Activated CD4-positive, CD25-positive, alpha-beta regulatory T cell treated with anti-CD3 and anti-CD28 coated beads, Interleukin-2, amount 50 U/mL, for 72 hours (primary cell): Measurements from ENCODE around the gene MAP3K6.
"Not testable (repeated sequence)": the region's sequence is repeated elsewhere in the genome, so short reads cannot be mapped to it uniquely, and the experiment has no call there.

Experiments
- DNase-seq: peaks from one replicate; pipeline ENCODE4 v3.0.0; 2021

MAP3K6 gene

DNA sequence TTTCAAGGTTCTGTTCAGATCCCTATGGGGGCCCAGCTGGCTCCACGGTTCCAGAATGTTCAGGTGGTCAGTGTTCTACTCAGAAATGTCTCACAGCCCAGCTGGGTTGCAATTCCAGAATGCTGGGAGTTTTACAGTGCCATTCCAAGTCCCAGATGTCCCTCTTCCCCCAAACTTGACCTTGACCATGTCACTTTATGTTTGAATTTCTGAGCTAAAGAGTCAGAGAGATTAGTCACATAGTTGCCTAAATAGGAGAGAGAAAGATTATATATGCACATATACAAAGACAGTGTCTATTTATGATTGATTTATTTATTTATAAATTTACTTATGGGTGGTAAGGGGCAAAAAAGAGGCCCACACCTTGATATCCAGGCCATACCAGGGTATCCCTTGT, 28.2 kb upstream of the MAP3K6 start:
- no peak for DNase-seq

- no peak for DNase-seq
These were observed 27.5 kb upstream of the MAP3K6 start for GRCh38 chr1:27394282-27394658.

- DNase-seq: no peak
These were observed 27.0 kb upstream of the MAP3K6 start for GRCh38 chr1:27393641-27394281.

DNA sequence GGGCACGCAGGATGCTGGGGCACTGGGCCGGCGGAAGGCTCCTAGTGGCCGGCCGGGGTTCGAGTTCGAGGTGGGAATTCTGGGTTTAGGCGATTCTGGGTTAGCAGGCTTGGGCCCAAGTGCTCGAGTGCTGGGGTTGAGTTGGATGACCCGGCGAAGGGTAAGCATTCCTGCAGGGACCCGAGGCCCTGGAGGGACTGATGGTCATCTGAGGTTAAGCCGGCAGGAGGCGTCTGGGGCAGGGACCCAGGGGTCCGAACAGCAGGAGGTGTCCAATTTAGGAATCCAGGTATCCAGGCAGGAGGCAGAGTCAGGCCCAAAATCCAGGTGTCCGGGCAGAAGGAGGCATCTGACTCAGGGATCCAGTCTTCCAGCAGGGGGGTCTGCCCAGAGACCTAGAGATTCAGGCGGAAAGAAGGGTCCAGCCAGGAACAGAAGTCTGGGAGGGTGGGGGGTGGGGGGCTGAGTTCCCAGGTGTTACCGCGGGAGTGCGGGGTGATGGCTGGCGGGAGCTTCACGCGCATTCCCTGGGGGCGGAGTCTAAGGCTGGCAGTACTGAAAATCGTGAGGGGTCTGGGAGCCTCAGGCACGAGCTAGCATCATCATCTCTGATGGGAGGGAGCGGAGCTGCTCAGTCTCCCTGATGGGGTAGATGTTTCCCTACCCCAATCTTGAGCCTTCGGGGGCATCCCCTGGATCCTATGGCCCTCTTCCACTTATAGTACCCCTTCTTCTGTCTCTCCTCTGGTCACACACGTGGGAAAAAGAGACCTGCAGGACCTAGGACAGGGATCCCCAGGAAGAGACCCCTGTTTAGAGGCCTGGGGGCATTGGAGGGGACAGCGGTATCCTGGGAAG, 26.2 kb upstream of the MAP3K6 start:
- no peak for DNase-seq

DNA sequence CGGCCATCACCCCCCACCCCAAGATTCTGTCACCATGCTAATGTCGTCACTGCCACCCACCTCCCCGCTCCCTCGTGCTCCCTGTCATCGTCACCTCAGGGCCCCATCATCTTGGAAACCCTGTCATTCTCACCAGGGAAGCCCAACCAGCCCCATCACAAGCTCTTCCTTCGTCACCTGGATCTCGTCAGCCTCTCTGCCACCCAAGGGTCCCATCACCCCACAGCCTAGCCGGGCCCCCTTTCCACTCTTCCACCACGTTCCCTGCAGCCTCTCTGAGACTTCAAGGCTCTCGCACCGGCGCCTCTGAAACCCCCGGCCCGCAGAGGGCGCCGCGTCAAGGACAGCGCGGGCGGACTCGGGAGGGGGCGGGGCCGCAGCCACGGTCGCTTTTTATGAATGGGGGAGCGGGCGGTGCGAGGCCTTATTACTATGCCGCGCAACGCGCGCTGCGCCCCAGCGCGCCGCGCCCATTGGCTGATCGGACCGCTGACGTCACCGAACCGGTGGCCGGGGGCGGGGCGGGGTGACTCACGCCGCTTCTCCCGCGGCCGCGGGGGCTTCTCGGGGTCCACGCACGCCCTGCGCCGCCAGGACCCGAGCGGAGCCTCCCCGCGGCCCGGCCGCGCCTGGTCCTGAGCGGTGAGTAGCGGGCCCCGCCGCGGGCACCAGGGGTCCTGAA, 25.5 kb upstream of the MAP3K6 start, which contains the start of gene GPR3:
TSS of gene GPR3 (plus strand) at position 527 of the 682 bp plus-strand sequence. CDS start 1,177 bp downstream, outside the sequence.
- peak; percentile 87 for DNase-seq

GRCh38 chr1:27391511-27392095, 24.8 kb upstream of the MAP3K6 start:
- no peak for DNase-seq

DNA sequence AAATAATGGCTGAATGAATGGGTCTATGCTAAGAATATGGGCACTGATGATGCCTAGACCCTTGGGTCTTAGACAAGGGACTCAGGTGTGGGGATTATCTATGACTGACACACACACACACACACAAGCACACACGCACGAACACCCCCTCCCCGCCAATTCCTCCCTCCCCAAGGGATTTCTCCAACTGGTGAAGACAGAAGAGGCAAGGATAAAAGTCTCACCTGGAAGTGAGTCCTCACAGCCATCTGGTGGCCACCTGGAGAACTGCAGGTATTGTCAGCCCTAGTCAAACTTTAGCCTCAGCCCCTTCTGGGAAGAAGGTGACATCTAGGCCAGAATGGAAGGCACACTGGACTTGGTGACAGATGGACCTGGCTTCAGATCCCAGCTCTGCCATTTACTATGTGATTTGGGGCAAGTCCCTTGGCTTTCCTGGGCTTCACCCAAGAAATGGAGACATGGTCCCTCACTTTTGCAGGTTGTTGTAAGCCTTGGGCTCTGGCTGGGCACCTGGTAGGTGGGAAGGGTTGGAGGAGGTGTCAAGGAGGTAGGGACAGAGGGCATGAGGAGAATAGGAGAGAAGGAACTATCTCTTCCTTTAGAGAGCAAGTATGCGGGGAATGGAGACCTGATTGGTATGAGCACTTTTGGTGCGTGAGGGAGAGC, 21.7 kb upstream of the MAP3K6 start:
- DNase-seq: peak; percentile 79

GRCh38 chr1:27384797-27385196, 18.0 kb upstream of the MAP3K6 start:
- not testable (repeated sequence) for DNase-seq

GRCh38 chr1:27383661-27384060, 16.9 kb upstream of the MAP3K6 start:
- DNase-seq: no peak

- peak; percentile 66 for DNase-seq
These were observed 16.4 kb upstream of the MAP3K6 start, which contains the start of gene CD164L2 for GRCh38 chr1:27383039-27383605. TSS of gene CD164L2 (minus strand) at chr1:27383333. CDS start at chr1:27383239, 94 bp downstream.

- DNase-seq: no peak
These were observed 15.4 kb upstream of the MAP3K6 start for GRCh38 chr1:27381969-27382762.

DNA sequence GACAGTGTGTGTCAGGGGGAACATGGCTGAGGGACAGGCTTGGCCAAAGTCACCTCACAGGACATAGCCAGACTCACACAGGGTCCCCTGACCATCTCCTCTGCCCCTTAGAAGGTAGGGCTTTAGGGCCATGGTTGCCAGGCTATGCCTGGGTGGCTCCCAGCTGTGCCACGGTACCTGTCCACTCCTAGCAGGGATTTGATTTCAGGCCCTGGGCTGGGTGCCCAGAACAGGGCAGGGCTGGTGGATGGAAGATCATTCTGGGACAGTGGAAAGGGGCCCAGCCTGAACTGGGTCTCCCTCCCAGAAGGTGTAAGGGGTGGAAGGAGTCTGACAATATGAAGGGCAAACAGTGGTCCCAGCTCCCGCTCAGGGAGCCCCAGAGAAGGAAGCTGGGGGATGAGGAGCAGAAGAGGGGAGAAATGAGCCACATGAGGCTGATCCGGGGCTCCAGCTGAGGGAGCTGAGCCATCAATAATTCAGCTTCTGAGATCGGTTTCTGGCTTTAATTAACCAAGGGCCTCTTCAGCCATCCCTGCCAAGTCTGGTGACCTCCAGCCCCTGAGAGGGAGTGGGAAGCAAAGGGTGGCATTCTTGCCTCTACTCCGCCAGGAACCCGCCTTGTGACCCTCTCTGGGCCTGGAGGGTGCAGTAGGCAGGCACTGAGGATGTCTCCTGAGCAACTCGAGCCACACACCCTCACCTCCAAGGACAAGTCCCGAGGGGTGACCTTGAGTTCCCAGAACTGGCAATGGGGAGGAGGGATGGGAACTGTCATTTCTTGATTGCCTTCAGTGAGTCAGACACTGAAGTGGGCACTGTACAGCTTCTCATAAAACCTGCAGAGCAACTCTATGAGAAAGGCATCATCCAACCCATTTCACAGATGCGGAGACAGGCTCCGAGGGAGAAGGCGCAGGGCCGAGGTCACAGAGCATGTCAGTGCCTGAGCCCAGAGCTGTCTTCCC, 14.3 kb upstream of the MAP3K6 start:
- DNase-seq: no peak

- DNase-seq: no peak
These were observed 13.5 kb upstream of the MAP3K6 start for GRCh38 chr1:27380224-27380623.

DNA sequence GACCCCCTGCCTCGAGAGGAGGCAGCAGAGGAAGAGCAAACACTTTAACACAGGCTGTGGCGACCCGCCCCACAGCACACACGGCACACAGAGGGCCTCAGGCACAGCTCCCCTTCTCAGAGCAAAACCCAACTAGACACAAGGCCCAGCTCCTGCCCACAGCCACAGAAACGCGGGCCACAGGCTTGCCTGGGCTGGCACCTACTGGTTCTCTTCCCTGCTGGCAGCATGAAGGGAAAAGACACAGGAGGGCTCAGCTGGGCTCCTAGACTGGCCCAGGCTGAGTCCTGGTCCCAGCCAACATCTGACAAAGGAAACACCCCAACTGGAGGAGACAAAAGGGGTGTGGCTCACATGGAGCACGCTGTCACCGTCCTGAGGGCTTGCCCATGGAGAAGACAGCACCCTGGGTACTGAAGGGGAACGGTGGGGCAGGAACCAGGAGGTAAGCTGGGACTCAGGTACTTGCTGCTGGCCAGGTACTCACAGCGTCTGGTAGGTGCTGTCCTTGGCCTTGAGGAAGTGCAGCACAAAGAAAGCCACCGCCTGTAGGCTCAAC, 12.9 kb upstream of the MAP3K6 start:
- DNase-seq: no peak

DNA sequence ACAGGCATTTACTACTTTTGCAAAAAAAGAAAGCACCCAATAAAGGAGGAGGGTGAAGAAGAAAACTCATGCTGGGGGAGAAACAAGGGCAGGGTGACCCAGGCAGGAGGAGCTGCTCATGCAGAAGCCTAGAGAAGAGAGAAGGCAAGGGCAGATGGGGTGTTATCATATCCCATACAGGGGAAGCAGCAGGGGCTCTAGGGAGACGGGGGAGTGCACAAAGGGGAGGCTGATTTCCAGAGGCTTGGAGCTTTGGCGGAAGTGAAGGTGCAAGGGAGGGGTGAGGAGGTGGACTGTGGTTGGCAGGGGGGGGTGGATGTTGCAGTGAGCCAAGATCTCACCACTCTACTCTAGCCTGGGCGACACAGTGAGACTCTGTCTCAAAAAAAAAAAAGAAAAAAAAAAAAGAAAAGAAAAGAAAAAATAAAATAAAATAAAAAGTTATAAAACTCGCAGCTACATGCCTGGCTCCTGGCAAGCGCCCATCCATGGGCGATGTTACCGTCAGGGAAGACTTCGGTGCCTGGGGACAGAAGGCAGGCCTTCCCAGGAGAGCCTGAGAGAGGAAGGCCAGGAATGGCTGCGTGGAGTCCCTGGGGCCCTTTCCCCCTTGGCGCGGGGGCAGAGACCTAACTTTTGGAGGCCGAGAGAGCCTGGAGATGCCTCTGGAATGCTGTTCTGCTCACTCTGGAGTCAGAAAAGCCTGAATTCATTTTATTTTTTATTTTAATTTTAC, 11.2 kb upstream of the MAP3K6 start:
- DNase-seq: no peak

- no peak for DNase-seq
These were observed 7.8 kb upstream of the MAP3K6 start, which contains the start of gene FCN3 for GRCh38 chr1:27374362-27375086. TSS of gene FCN3 (minus strand) at chr1:27374824. CDS start at chr1:27374818, 6 bp downstream.

DNA sequence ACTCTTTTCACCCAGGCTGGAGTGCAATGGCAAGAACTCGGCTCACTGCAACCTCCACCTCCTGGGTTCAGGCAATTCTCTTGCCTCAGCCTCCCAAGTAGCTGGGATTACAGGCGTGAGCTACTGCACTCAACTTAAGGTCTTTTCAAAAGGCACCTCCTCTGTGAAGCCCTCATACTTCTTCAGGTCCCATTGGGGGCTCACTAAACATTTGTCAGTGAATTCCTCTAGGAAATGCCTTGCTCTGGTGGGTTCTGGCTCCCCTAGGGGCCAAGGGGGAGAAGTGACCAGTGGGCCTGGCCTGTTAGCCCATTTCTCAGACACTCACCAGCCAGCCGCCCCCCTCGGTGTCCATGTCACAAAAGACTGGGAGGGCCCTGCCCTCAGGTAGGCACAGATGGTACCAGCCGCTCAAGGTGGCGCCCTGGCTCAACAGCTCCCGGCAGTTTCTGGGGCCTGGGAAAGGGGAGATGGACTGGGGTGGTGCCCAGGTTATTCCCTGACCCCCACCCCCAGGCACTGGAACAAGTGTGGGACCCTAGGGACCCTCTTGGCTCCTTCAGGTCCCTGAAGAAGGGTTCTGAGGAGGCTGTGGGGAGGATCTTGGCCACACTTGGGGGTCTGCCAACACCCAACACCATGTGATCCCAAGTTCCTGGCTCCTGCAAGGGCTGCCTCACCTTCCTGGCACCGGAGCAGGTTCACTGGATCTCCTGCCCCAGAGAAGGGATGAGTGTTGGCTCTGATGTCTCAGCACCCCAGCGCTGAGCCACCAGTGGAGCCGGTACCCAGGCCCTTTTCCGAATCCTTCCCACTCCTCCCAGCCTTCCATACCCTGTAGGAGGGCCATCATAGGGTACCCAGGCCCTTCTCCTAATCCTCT, 6.3 kb upstream of the MAP3K6 start:
- no peak for DNase-seq
